Ecto neural progenitor cell (in vitro differentiated cells): ENCODE data around the gene TPD52L3.

Source experiments
- DNase-seq: peaks from one replicate; pipeline ENCODE4 v3.0.0-alpha.2; 2018; ENCODE audit warnings: low spot score

TPD52L3 gene

GRCh38 chr9:6328103-6328502 lies at the start of gene TPD52L3:
TPD52L3 (plus strand) TSS chr9:6328375; CDS start chr9:6328596, 221 bp downstream.
- no peak for DNase-seq

DNA sequence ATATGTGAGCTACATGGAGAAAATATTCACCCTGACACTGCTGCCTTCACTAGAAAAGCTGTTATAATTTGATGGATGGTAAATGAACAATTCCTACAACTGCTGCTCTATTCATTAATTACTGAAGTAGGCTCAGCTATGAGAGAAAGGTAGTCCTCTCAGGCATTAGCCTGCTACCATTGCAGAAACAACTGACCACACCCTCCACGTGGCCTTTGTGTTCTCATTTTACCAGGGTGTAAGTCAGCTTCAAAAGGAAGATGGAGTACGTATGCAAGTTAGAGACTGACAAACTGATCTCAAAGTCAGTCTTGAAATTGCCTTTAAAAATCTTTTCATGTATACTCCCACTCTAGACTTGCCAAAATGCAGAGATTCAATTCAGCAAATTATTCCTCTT lies 26.3 kb upstream of the TPD52L3 start:
- no peak for DNase-seq

- no peak for DNase-seq
Measured at GRCh38 chr9:6302417-6302816, 25.8 kb upstream of the TPD52L3 start.

- DNase-seq: no peak
Measured at GRCh38 chr9:6304232-6304631, 23.9 kb upstream of the TPD52L3 start.

DNA sequence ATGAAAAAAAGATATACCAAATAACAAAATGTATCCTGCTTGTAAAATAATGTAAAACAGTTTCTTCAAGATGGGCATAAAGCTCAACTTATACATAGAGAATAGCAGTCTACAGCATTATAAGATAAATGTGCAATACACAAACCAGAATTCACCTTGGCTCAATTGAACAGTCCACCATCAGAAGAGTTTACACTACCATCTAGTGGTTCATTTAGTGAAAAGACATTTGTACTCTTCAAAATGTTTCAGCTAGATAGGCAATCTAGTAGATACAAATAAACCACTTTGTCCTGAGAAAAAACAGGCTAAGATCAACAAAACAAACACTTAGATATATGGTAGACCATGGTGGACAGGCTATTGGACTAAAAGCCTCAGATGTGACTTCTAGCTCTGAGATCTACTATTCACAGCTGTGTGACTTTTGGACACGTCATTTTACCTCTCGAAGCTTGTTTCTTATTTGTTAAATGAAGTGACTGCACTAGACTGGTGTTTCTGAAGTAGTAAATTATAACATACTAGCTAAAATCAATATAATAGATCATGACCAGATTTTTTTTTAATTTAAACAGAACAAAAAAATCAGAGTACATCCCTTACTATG lies 22.1 kb upstream of the TPD52L3 start:
- no peak for DNase-seq

- no peak for DNase-seq
Measured at GRCh38 chr9:6307551-6308096, 20.6 kb upstream of the TPD52L3 start.

GRCh38 chr9:6330958-6331634 lies 2.9 kb downstream of the TPD52L3 start:
- no peak for DNase-seq

DNA sequence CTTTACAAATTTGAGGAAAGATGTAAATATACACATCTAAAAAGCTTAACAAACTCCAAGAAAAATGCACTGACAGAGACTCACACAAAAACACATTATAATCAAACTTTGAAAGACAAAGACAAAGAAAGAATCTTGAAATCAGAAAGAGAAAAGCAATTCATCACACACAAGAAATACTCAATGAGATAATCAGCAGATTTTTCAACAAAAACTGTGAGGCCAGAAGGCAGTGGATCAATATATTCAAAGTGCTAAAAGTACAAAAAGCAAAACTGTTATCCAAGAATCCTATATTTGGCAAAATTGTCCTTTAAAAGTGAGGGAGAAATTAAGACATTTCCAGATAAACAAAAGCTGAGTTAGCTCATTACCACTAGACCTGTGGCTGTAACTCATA lies 6.1 kb downstream of the TPD52L3 start:
- DNase-seq: no peak

GRCh38 chr9:6348766-6349165 lies 20.6 kb downstream of the TPD52L3 start:
- DNase-seq: no peak

DNA sequence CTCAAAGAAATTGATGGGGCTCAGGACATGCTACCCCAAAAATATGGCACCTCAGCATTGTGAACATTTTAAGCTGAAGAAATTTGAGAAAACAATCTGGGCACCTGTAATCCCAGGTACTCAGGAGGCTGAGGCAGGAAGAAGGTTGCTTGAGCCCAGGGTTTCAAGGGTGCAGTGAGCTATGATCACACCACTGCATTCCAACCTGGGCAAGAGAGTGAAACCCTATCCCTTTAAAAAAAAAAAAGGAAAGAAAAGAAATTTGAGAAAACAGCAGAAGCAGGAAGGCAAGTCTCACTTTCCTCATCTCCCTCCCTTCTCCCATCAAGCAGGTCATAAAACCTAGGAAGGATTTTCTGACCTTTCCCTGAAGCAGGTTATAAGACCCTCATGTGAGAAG lies 23.6 kb downstream of the TPD52L3 start:
- no peak for DNase-seq

DNA sequence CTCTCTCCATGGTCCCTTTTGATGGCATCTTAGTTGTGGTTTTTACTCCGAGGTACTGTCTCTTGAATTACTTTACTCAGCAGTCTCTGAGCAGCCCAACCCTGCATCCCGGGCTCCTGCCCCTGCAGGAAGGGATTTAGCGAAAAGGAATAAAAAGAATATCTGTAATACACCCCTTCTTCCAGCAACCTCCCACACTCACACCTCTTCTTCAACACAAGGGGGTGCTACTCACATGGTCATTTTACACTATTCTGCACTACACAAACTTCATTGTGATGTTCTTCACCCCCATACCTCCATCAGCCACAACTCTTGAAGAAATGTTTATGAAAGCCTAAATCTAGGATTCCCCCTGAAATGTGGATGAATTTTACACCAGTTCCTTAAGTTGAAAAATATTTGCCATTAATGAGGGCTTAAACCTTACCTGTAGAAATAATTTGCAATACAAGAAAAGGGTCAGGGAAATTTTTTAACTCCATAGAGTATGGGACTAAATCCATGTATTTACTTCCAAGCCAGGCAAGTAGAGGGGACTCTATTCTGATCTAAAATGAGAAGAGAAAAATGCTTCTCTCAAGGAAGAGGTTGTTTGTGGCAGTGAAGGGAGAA lies 26.0 kb downstream of the TPD52L3 start:
- DNase-seq: no peak

- DNase-seq: no peak
Measured at GRCh38 chr9:6355728-6356127, 27.6 kb downstream of the TPD52L3 start.

- DNase-seq: no peak
Measured at GRCh38 chr9:6356441-6356840, 28.3 kb downstream of the TPD52L3 start.

DNA sequence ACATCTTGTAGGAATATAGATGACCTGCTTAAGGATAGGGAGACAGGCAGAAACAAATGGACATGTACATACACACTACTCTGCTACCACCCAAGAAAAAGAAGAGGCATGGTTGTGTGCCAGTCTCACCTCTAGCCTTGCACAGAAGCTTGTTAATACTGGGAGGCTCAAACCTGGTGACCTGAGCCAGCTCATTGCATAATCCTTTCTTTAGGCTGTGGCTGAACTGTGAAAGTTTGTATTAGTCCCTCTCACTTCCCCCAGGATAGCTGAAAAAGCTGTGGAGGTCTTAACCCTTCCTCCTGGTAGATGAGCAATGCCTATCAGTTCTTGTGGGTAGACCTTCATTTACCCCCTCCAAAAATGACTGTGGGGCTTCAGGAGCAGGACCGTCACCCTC lies 28.7 kb downstream of the TPD52L3 start:
- DNase-seq: no peak

DNA sequence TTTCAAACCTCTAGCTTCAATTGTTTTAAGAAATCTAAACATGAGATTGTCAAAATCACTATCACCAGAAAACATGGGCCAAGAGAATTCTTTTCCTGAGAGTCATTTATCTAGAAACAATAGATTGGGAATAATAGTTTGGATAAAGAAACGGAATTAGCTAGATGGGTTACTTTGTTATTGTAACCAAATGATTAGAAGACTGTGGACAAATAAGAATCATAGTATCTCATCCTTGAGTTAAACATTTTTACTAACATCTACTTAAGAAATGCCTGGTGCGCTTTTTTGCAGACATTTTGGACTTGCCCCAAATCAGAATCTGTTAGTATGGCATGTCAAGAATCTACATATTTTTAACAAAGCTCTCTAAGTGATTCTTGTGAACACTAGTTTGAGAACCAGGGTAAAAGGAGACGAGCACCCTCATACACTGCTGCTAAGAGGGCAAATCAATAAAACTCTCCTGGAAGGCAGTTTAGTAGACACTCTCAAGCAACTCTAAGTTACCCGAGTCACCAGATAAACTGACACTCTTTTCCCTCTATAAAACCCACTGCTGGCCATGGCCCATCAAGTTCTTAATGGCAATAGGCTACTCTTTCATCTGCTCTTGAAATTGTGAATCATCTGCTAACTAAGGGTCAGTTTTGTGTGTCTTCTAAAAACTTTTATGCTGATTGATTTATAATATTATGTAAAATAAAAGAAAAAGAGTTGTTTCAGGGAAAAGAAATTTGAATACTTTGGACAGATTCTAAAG lies 39.1 kb downstream of the TPD52L3 start:
- no peak for DNase-seq

GRCh38 chr9:6368831-6369230 lies 40.7 kb downstream of the TPD52L3 start:
- DNase-seq: no peak
